ENCODE results near the gene NUCKS1. TPM values are rescaled to one million over a fixed set of nuclear protein-coding genes. Genes with fewer than 3 reads are reported as not detected.

The NUCKS1 gene
- total RNA-seq, 1 experiment from 2014 or later = 427 TPM

- no peak overlapping the region for H3T11ph ChIP-seq (ENCODE audit: low read length)
- Mint-ChIP-seq H3K36me3 (ENCODE audit: insufficient read depth in 1 of 3, low read depth in 3 of 3) (peaks cover 20 to 33% (median 30%) of the 10 kb centered on the region in 3 experiments; a peak in 6 of 7 replicates), H3K4me1 (peaks cover 57 to 60% of the 10 kb centered on the region in 2 experiments), H3K27me3 (ENCODE audit: low read depth) (no peaks in the 10 kb centered on the region; the same call in 1 of the 2 replicates), H3K4me3 (peak overlapping the region in 1 of 2 experiments; percentile 18; a peak in 1 of 5 replicates), H3K9me3 (no peaks in the 10 kb centered on the region), H3K27ac (peak overlapping the region in 1 of 3 experiments; percentile 94; a peak in 2 of 7 replicates)
- H3K23ac ChIP-seq (ENCODE audit: insufficient read length, low read depth, low read length) = no peak overlapping the region
- H3K4me2 ChIP-seq (ENCODE audit: insufficient read depth, insufficient read length, low read length) = no peak overlapping the region
- no peak overlapping the region for H3K56ac ChIP-seq (ENCODE audit: insufficient read length, low read depth, low read length)
- no peak overlapping the region for H4K91ac ChIP-seq (ENCODE audit: insufficient read length, low read depth, low read length)
- no peak overlapping the region for H3K27ac ChIP-seq (ENCODE audit: insufficient read length, low read depth, low read length)
- WGBS (ENCODE audit: extremely low coverage, insufficient read length, low lambda C conversion rate) = no CpG with 5 or more reads among the region's 8 CpGs
- no peak overlapping the region for H3K18ac ChIP-seq (ENCODE audit: insufficient read length, low read depth, low read length)
- no peak overlapping the region for H2AK5ac ChIP-seq (ENCODE audit: insufficient read length, low read length)
- no peak overlapping the region for H2AFZ ChIP-seq (ENCODE audit: low read length)
- no peak overlapping the region for H3K4ac ChIP-seq (ENCODE audit: low read depth, low read length)
- no peak for TF ChIP-seq CTCF (conservative IDR thresholded peaks at IDR 0.05)
- H3K79me1 ChIP-seq (ENCODE audit: insufficient read depth, low read depth, low read length, poor library complexity, severe bottlenecking) = peaks cover 3% of the 10 kb centered on the region
- H3K9ac ChIP-seq (ENCODE audit: extremely low read depth, insufficient read length, low read length) = no peak overlapping the region
- H2BK5ac ChIP-seq (ENCODE audit: insufficient read length, low read length) = no peak overlapping the region
- H3K14ac ChIP-seq (ENCODE audit: insufficient read depth, low read length) = no peak overlapping the region
- no peaks in the 10 kb centered on the region for H3K23me2 ChIP-seq (ENCODE audit: insufficient read length, low read depth, low read length, poor library complexity, severe bottlenecking)
- H3K27me3 ChIP-seq (ENCODE audit: insufficient read depth, low read length) = no peaks in the 10 kb centered on the region
- no peak overlapping the region for H2BK20ac ChIP-seq (ENCODE audit: low read depth, low read length, poor library complexity, severe bottlenecking)
- no peak overlapping the region for H4K5ac ChIP-seq (ENCODE audit: insufficient read length, low read depth, low read length)
- peaks cover 2% of the 10 kb centered on the region for H4K20me1 ChIP-seq (ENCODE audit: control insufficient read depth, insufficient read depth, insufficient read length)
- H2BK15ac ChIP-seq (ENCODE audit: low read depth, low read length) = no peak overlapping the region
- peaks cover 4% of the 10 kb centered on the region; the same call in 1 of the 2 replicates for H3K4me1 ChIP-seq (ENCODE audit: insufficient read depth, low read length)
- no peak overlapping the region for H2BK12ac ChIP-seq (ENCODE audit: insufficient read length, low read depth, low read length)
- DNase-seq = no peak
- no peaks in the 10 kb centered on the region for H3K9me3 ChIP-seq (ENCODE audit: control insufficient read depth, low read depth, low read length)
- peaks cover 74% of the 10 kb centered on the region for H3K79me2 ChIP-seq (ENCODE audit: insufficient read depth, low read length)
- no peak overlapping the region for H4K8ac ChIP-seq (replicated peaks; ENCODE audit: insufficient read length, low read depth, low read length)
- H2BK120ac ChIP-seq (ENCODE audit: low read depth, low read length, poor library complexity, severe bottlenecking) = no peak overlapping the region
Measured at GRCh38 chr1:205744403-205744802, 5.6 kb downstream of the NUCKS1 start.

Data from H9 (cell line).